ENCODE data around the gene SPRY2.
"Not testable (repeated sequence)": the region's sequence is repeated elsewhere in the genome, so short reads cannot be mapped to it uniquely, and the experiment has no call there.

SPRY2 gene

DNA sequence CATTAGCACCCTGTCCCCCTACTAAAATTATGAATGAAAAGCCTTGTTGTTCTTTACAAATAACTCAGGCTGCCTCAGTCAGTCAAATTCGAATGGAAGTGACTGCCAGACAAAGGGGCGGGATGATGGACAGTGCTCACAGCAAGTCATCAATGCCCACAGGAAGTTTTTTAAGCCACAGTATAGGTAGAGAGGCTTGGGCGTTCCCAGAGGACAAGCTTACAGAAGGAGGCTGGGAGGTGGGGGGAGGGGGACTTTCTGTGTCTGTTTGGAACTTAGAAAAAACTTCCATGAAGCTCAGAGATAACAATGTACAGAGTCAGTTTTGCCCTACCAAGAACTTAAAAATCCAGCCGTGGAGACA is 18.5 kb upstream of the SPRY2 start:
- peak; percentile 46 for DNase-seq (ENCODE audit: extremely low spot score)
- no peak for TF ChIP-seq CTBP1 (IDR thresholded peaks at IDR 0.05; ENCODE audit: borderline replicate concordance)
- TF ChIP-seq, protein P1, sequence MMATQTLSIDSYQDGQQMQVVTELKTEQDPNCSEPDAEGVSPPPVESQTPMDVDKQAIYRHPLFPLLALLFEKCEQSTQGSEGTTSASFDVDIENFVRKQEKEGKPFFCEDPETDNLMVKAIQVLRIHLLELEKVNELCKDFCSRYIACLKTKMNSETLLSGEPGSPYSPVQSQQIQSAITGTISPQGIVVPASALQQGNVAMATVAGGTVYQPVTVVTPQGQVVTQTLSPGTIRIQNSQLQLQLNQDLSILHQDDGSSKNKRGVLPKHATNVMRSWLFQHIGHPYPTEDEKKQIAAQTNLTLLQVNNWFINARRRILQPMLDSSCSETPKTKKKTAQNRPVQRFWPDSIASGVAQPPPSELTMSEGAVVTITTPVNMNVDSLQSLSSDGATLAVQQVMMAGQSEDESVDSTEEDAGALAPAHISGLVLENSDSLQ (IDR thresholded peaks at IDR 0.05): peak; percentile 95
- POLR2A ChIA-PET: interaction anchor here (2.2 kb wide), 1 partner anchor 18 kb away, joined by 46 read pairs; the partner anchor contains the start of gene SPRY2
- CTCF ChIA-PET: interaction anchor here (0.6 to 2.6 kb wide), 2 partner anchors 16 to 201 kb away, joined by 3 to 39 read pairs; no protein-coding TSS in a partner anchor

DNA sequence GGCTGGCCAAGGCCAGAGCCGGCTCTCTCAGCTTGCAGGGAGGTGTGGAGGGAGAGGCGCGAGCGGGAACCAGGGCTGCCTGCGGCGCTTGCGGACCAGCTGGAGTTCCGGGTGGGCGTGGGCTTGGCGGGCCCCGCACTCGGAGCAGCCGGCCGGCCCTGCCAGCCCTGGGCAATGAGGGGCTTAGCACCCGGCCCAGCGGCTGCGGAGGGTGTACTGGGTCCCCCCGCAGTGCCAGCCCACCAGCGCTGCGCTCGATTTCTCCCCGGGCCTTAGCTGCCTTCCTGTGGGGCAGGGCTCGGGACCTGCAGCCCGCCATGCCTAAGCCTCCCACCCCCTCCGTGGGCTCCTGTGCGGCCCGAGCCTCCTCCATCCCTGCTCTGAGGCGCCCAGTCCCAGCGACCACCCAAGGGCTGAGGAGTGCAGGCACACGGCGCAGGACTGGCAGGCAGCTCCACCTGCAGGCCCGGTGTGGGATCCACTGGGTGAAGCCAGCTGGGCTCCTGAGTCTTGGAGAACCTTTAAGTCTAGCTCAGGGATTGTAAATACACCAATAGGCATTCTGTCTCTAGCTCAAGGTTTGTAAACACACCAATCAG is 14.7 kb upstream of the SPRY2 start:
- POLR2A ChIA-PET: interaction anchor here (1.0 kb wide), 1 partner anchor 13 kb away, joined by 3 read pairs; no protein-coding TSS in a partner anchor
- CTCF ChIA-PET: interaction anchor here (2.4 kb wide), 1 partner anchor 13 kb away, joined by 13 read pairs; no protein-coding TSS in a partner anchor
- not testable (repeated sequence) for DNase-seq (ENCODE audit: extremely low spot score)

DNA sequence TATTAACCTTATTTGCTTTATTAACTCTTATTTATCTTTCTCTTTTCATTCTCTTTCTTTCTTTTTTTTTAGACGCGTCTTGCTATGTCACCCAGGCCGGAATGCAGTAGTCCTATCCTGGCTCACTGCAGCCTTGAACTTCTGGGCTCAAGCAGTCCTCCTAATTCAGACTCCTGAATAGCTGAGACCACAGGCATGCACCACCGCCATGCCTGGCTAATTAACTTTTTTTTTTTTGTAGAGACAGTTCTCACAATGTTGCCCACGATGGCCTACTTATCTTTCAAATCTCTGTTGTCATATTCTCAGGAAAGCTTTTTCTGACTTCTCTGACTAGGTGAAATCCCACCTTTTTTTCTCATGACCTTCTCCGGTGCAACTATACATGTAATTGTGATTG is 7.8 kb upstream of the SPRY2 start:
- POLR2A ChIA-PET: no interaction called here
- DNase-seq (ENCODE audit: extremely low spot score): no peak
- CTCF ChIA-PET: no interaction called here
- TF ChIP-seq FOXA1 (IDR thresholded peaks at IDR 0.05) (no peak), ARNT (IDR thresholded peaks at IDR 0.05) (no peak), ELF4 (IDR thresholded peaks at IDR 0.05) (no peak), SP1 (IDR thresholded peaks at IDR 0.05) (no peak), ZNF384 (IDR thresholded peaks at IDR 0.05) (no peak), FOXM1 (IDR thresholded peaks at IDR 0.05; ENCODE audit: borderline replicate concordance) (no peak), L3MBTL2 (conservative IDR thresholded peaks at IDR 0.05) (no peak), HDGF (IDR thresholded peaks at IDR 0.05; ENCODE audit: borderline replicate concordance) (no peak), NFRKB (IDR thresholded peaks at IDR 0.05) (no peak), LEF1 (IDR thresholded peaks at IDR 0.05; ENCODE audit: borderline replicate concordance) (no peak), SUZ12 (IDR thresholded peaks at IDR 0.05) (no peak), BHLHE40 (IDR thresholded peaks at IDR 0.05; ENCODE audit: borderline replicate concordance) (no peak), TARDBP (IDR thresholded peaks at IDR 0.05) (no peak), FOXK2 (IDR thresholded peaks at IDR 0.05) (no peak), CTBP1 (IDR thresholded peaks at IDR 0.05; ENCODE audit: borderline replicate concordance) (no peak)
- TF ChIP-seq, protein P1 (IDR thresholded peaks at IDR 0.05): no peak

DNA sequence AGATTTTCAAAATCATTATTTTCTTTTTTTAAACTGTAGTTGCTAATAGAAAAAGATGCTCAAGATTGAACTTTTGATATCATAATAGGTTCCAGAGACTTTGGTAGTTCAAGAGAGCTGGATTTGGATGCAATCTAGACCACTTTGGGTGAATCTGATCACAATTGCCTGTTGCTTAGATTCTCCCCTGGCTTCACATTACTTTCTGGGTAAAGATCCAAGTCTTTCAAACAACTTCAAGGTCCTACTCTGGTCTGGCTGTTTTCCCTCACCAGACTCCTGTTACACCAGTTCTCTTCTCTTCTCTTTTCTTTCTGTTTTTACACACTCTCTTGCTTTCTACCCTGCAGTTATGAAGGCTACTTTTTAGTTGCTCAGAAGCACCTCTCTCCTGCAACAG is 7.4 kb upstream of the SPRY2 start:
- ChIA-PET POLR2A (no interaction called here), CTCF (no interaction called here)
- DNase-seq (ENCODE audit: extremely low spot score): no peak
- TF ChIP-seq FOXA1 (IDR thresholded peaks at IDR 0.05) (no peak), FOXK2 (IDR thresholded peaks at IDR 0.05) (no peak), TARDBP (IDR thresholded peaks at IDR 0.05) (no peak), BHLHE40 (IDR thresholded peaks at IDR 0.05; ENCODE audit: borderline replicate concordance) (no peak), ARNT (IDR thresholded peaks at IDR 0.05) (no peak), L3MBTL2 (conservative IDR thresholded peaks at IDR 0.05) (no peak), SP1 (IDR thresholded peaks at IDR 0.05) (no peak), NFRKB (IDR thresholded peaks at IDR 0.05) (no peak), LEF1 (IDR thresholded peaks at IDR 0.05; ENCODE audit: borderline replicate concordance) (no peak), ELF4 (IDR thresholded peaks at IDR 0.05) (no peak), HDGF (IDR thresholded peaks at IDR 0.05; ENCODE audit: borderline replicate concordance) (no peak), CTBP1 (IDR thresholded peaks at IDR 0.05; ENCODE audit: borderline replicate concordance) (no peak), FOXM1 (IDR thresholded peaks at IDR 0.05; ENCODE audit: borderline replicate concordance) (no peak), ZNF384 (IDR thresholded peaks at IDR 0.05) (no peak), SUZ12 (IDR thresholded peaks at IDR 0.05) (no peak)
- TF ChIP-seq, protein P1 (IDR thresholded peaks at IDR 0.05): no peak

DNA sequence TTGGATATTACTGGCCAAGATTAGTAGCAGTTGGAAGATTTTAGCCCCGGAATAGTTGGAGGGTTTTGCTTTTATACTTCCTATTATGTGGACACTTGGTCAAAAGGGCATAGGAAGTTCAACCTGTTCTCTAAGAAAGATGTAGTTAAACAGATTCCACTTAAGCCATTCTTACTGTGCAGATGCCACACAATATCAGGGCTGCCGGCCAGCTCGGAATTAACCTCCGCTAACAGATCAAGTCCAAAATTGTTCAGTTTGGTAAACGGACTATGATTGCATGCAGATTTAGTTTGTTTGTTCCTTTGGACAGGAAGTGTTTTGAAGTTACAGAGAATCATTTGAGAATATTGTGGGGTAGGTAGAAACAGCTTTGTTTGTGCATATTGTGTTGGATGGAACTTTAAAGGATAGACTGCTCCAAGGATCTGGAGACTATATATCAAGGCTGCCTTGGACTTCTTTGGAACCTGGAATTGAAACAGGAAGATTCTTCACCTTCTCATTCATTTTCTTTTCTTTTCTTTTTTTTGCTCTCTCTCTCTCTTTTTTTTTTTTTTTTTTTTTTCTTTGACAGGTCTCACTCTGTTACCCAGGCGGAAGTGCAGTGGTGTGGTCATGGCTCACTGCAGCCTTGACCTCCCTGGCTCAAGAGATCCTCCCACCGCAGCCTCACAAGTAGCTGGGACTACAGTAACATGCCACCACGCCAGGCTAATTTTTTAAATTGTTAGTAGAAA is 5.0 kb upstream of the SPRY2 start:
- ChIA-PET CTCF (interaction anchor here (0.9 kb wide), 1 partner anchor 667 kb away, joined by 3 read pairs; no protein-coding TSS in a partner anchor), POLR2A (no interaction called here)
- no peak for DNase-seq (ENCODE audit: extremely low spot score)
- no peak for TF ChIP-seq L3MBTL2 (conservative IDR thresholded peaks at IDR 0.05)
- TF ChIP-seq ZNF384 (IDR thresholded peaks at IDR 0.05): peak; percentile 53

DNA sequence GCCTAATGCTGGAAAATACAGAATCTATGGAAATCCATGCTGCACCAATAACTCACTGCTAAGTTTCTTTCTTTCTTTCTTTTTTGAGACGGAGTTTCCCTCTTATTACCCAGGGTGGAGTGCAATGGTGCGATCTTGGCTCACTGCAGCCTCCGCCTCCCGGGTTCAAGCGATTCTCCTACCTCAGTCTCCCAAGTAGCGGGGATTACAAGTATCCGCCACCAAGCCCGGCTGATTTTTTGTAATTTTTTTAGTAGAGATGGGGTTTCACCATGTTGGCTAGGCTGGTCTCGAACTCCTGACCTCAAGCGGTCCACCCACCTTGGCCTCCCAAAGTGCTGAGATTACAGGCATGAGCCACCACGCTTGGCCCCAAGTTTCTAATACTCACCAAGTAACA is 3.1 kb upstream of the SPRY2 start:
- POLR2A ChIA-PET: interaction anchor here (1.3 kb wide), 1 partner anchor 211 kb away, joined by 3 read pairs; no protein-coding TSS in a partner anchor
- not testable (repeated sequence) for DNase-seq (ENCODE audit: extremely low spot score)
- CTCF ChIA-PET: interaction anchor here (0.6 to 2.4 kb wide), 5 partner anchors 10 to 162 kb away, joined by 3 to 39 read pairs (median 4); no protein-coding TSS in a partner anchor

All from HEK293T (cell line).